ENCODE data around the gene FKBP5. TPM values are rescaled to one million over a fixed set of nuclear protein-coding genes. Genes with fewer than 3 reads are reported as not detected.
A peak's percentile ranks its signal among the peaks of the same experiment; 100 is the strongest.

The FKBP5 gene
- total and polyA plus RNA-seq, 9 of the 15 experiments (the other 6 are each of a cell fraction or from before 2014, with no cell fraction given): 32.7 to 151 (median 75.0) TPM

GRCh38 chr6:35710241-35710847, 21.6 kb upstream of the FKBP5 start (continued):
- TF ChIP-seq ZBTB49 (CRISPR knock-in tag; IDR thresholded peaks at IDR 0.05; ENCODE audit: borderline replicate concordance) (no peak), PATZ1 (CRISPR knock-in tag; IDR thresholded peaks at IDR 0.05; ENCODE audit: borderline replicate concordance) (no peak), ZNF695 (CRISPR knock-in tag; IDR thresholded peaks at IDR 0.05) (no peak), POLR2G (IDR thresholded peaks at IDR 0.05; ENCODE audit: low read depth, low read length) (no peak), VEZF1 (CRISPR knock-in tag; IDR thresholded peaks at IDR 0.05) (no peak), NFIX (CRISPR knock-in tag; IDR thresholded peaks at IDR 0.05; ENCODE audit: low read depth) (no peak), NFE2 (IDR thresholded peaks at IDR 0.05; ENCODE audit: low read depth) (no peak; the same call in 1 of the 2 replicates), PYGO2 (tag; IDR thresholded peaks at IDR 0.05) (no peak), GATAD2A (IDR thresholded peaks at IDR 0.05) (no peak), ZNF174 (CRISPR knock-in tag; IDR thresholded peaks at IDR 0.05) (no peak), HDAC6 (IDR thresholded peaks at IDR 0.05; ENCODE audit: low read depth, low read length) (no peak), CCAR2 (IDR thresholded peaks at IDR 0.05; ENCODE audit: low read depth, low read length) (no peak), ZNF140 (CRISPR knock-in tag; IDR thresholded peaks at IDR 0.05) (no peak), PHTF2 (CRISPR knock-in tag; IDR thresholded peaks at IDR 0.05) (no peak), FOXM1 (IDR thresholded peaks at IDR 0.05; ENCODE audit: low read depth) (no peak), FOXM1 (CRISPR knock-in tag; IDR thresholded peaks at IDR 0.05; ENCODE audit: low read depth) (no peak), RBFOX2 (IDR thresholded peaks at IDR 0.05; ENCODE audit: low read depth, low read length) (no peak), TRIM24 (IDR thresholded peaks at IDR 0.05) (peak; percentile 8 to 49; a peak in 1 of 4 replicates), CAMTA2 (CRISPR knock-in tag; conservative IDR thresholded peaks at IDR 0.05) (no peak), SMARCE1 (IDR thresholded peaks at IDR 0.05) (peak; percentile 79), ZNF134 (CRISPR knock-in tag; conservative IDR thresholded peaks at IDR 0.05) (no peak)
- TF ChIP-seq, protein P1, sequence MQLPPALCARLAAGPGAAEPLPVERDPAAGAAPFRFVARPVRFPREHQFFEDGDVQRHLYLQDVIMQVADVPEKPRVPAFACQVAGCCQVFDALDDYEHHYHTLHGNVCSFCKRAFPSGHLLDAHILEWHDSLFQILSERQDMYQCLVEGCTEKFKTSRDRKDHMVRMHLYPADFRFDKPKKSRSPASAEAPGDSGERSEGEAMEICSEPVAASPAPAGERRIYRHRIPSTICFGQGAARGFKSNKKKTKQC (CRISPR knock-in tag; IDR thresholded peaks at IDR 0.05): no peak
- TF ChIP-seq, protein P2, sequence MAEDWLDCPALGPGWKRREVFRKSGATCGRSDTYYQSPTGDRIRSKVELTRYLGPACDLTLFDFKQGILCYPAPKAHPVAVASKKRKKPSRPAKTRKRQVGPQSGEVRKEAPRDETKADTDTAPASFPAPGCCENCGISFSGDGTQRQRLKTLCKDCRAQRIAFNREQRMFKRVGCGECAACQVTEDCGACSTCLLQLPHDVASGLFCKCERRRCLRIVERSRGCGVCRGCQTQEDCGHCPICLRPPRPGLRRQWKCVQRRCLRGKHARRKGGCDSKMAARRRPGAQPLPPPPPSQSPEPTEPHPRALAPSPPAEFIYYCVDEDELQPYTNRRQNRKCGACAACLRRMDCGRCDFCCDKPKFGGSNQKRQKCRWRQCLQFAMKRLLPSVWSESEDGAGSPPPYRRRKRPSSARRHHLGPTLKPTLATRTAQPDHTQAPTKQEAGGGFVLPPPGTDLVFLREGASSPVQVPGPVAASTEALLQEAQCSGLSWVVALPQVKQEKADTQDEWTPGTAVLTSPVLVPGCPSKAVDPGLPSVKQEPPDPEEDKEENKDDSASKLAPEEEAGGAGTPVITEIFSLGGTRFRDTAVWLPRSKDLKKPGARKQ (CRISPR knock-in tag; IDR thresholded peaks at IDR 0.05): no peak
